Measurements from ENCODE around the gene ITM2B. TPM values are rescaled to one million over a fixed set of nuclear protein-coding genes. Genes with fewer than 3 reads are reported as not detected.
"Not testable (repeated sequence)": the region's sequence is repeated elsewhere in the genome, so short reads cannot be mapped to it uniquely, and the experiment has no call there.

The ITM2B gene
- total RNA-seq, 1 donor from 2014 or later, result 196 TPM

DNA sequence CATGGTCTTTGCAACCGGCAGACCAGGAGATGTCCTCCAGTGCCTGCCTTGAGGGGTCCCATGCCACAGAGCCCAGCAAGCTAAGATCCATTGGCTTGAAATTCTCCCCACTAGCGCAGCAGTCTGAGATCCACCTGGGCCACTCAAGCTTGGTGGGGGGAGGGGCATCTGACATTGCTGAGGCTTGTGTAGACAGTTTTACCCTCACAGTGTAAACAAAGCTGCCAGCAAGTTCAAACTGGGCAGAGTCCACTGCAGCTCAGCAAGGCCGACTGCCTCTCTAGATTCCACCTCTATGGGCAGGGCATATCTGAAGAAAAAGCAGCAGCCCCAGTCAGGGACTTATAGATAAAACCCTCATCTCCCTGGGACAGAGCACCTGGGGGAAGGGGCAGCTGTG is 32.0 kb upstream of the ITM2B start:
- H3K27ac Mint-ChIP-seq, result no peak overlapping the region
- TF ChIP-seq, protein P1, sequence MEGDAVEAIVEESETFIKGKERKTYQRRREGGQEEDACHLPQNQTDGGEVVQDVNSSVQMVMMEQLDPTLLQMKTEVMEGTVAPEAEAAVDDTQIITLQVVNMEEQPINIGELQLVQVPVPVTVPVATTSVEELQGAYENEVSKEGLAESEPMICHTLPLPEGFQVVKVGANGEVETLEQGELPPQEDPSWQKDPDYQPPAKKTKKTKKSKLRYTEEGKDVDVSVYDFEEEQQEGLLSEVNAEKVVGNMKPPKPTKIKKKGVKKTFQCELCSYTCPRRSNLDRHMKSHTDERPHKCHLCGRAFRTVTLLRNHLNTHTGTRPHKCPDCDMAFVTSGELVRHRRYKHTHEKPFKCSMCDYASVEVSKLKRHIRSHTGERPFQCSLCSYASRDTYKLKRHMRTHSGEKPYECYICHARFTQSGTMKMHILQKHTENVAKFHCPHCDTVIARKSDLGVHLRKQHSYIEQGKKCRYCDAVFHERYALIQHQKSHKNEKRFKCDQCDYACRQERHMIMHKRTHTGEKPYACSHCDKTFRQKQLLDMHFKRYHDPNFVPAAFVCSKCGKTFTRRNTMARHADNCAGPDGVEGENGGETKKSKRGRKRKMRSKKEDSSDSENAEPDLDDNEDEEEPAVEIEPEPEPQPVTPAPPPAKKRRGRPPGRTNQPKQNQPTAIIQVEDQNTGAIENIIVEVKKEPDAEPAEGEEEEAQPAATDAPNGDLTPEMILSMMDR (IDR thresholded peaks at IDR 0.05; ENCODE audit: unreplicated experiment), result no peak
- peaks cover 23% of the 10 kb centered on the region for H3K9me3 Mint-ChIP-seq (ENCODE audit: low read depth)
- H3K4me3 Mint-ChIP-seq (ENCODE audit: low read depth), result no peak overlapping the region
- DNase-seq (ENCODE audit: low spot score, unreplicated experiment), result no peak
- H3K36me3 Mint-ChIP-seq (ENCODE audit: insufficient read depth), result peaks cover 2% of the 10 kb centered on the region
- peaks cover 6% of the 10 kb centered on the region for H3K4me1 Mint-ChIP-seq (ENCODE audit: low read depth)
- no peaks in the 10 kb centered on the region for H3K27me3 Mint-ChIP-seq

GRCh38 chr13:48207207-48207606 is 25.8 kb upstream of the ITM2B start:
- not testable (repeated sequence) for H3K36me3 Mint-ChIP-seq (ENCODE audit: insufficient read depth); H3K27ac Mint-ChIP-seq; H3K27me3 Mint-ChIP-seq; H3K4me3 Mint-ChIP-seq (ENCODE audit: low read depth); DNase-seq (ENCODE audit: low spot score, unreplicated experiment); H3K4me1 Mint-ChIP-seq (ENCODE audit: low read depth)
- peaks cover 20% of the 10 kb centered on the region for H3K9me3 Mint-ChIP-seq (ENCODE audit: low read depth)

DNA sequence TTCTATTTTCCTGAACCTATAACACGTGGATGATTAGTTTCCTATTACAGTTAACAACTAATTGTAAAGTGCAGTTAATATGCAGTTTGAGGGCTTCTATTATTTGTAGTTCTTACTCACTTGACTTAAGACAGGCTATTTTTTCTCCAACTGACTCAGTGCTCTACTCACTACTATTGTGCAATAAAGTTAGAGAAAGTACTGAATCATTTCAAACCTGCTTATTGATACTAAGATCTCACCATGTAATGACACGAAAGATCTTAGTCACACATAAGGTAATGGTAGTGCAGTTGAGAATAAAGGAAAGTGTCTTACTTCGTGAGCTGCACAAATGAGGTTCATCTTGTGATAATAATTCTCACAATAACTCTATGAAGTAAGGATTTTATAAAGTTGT is 22.8 kb upstream of the ITM2B start:
- Mint-ChIP-seq H3K27me3 (no peaks in the 10 kb centered on the region), H3K36me3 (ENCODE audit: insufficient read depth) (no peaks in the 10 kb centered on the region), H3K4me3 (ENCODE audit: low read depth) (no peak overlapping the region), H3K27ac (no peak overlapping the region), H3K4me1 (ENCODE audit: low read depth) (no peaks in the 10 kb centered on the region), H3K9me3 (ENCODE audit: low read depth) (peaks cover 4% of the 10 kb centered on the region)
- DNase-seq (ENCODE audit: low spot score, unreplicated experiment), result no peak
- TF ChIP-seq, protein P1 (IDR thresholded peaks at IDR 0.05; ENCODE audit: unreplicated experiment), result no peak

- no peak for DNase-seq (ENCODE audit: low spot score, unreplicated experiment)
- TF ChIP-seq, protein P1 (IDR thresholded peaks at IDR 0.05; ENCODE audit: unreplicated experiment), result no peak
- Mint-ChIP-seq H3K27ac (no peak overlapping the region), H3K9me3 (ENCODE audit: low read depth) (peaks cover 8% of the 10 kb centered on the region), H3K4me3 (ENCODE audit: low read depth) (no peak overlapping the region), H3K36me3 (ENCODE audit: insufficient read depth) (no peaks in the 10 kb centered on the region), H3K27me3 (no peaks in the 10 kb centered on the region), H3K4me1 (ENCODE audit: low read depth) (no peaks in the 10 kb centered on the region)
Measured at GRCh38 chr13:48214519-48215121, 18.4 kb upstream of the ITM2B start.

- not testable (repeated sequence) for DNase-seq (ENCODE audit: low spot score, unreplicated experiment); H3K9me3 Mint-ChIP-seq (ENCODE audit: low read depth); H3K36me3 Mint-ChIP-seq (ENCODE audit: insufficient read depth); H3K27ac Mint-ChIP-seq; H3K4me1 Mint-ChIP-seq (ENCODE audit: low read depth); H3K4me3 Mint-ChIP-seq (ENCODE audit: low read depth); H3K27me3 Mint-ChIP-seq
Measured at GRCh38 chr13:48215511-48216203, 17.3 kb upstream of the ITM2B start.

GRCh38 chr13:48216204-48216711 is 16.7 kb upstream of the ITM2B start:
- H3K4me1 Mint-ChIP-seq (ENCODE audit: low read depth), result no peaks in the 10 kb centered on the region
- DNase-seq (ENCODE audit: low spot score, unreplicated experiment), result no peak
- no peak overlapping the region for H3K4me3 Mint-ChIP-seq (ENCODE audit: low read depth)
- no peak overlapping the region for H3K27ac Mint-ChIP-seq
- H3K36me3 Mint-ChIP-seq (ENCODE audit: insufficient read depth), result no peaks in the 10 kb centered on the region
- H3K9me3 Mint-ChIP-seq (ENCODE audit: low read depth), result peaks cover 8% of the 10 kb centered on the region
- TF ChIP-seq, protein P1 (IDR thresholded peaks at IDR 0.05; ENCODE audit: unreplicated experiment), result no peak
- peaks cover 2% of the 10 kb centered on the region for H3K27me3 Mint-ChIP-seq

Measured in progenitor cell of endocrine pancreas (in vitro differentiated cells).